GM13976 (cell line): Measurements from ENCODE around the gene BEX3.
"Not testable (repeated sequence)": the region's sequence is repeated elsewhere in the genome, so short reads cannot be mapped to it uniquely, and the experiment has no call there.

Experiments used
- DNase-seq: peaks from one replicate; pipeline ENCODE4 v3.0.0; 2012; ENCODE audit warnings: low spot score
- CTCF ChIP-seq: IDR thresholded peaks from 2 replicates; pipeline ENCODE4 v1.5.1; 2012; ENCODE audit warnings: borderline replicate concordance, mild to moderate bottlenecking; ENCODE audit not compliant: insufficient read depth; ENCODE audit errors: extremely low read depth, missing control alignments, control extremely low read depth
- in situ Hi-C: fragments of 300-500 bp; cut with MboI; formaldehyde crosslinking; loops from one replicate; pipeline ENCODE4 v1.12.0; 2022; ENCODE audit warnings: low sequenced_read_pairs, mixed read lengths, inconsistent platforms; ENCODE audit not compliant: unreplicated experiment

The BEX3 gene

GRCh38 chrX:103405009-103405333, 28.6 kb downstream of the BEX3 start:
- in situ Hi-C loops: no loop called here
- DNase-seq: no peak

GRCh38 chrX:103406256-103406655, 29.9 kb downstream of the BEX3 start:
- in situ Hi-C loops: no loop called here
- TF ChIP-seq CTCF: no peak
- no peak for DNase-seq

More at GRCh38 chrX:103405009-103405333, 28.6 kb downstream of the BEX3 start:
- no peak for TF ChIP-seq CTCF

- TF ChIP-seq CTCF: no peak
- DNase-seq: no peak
- in situ Hi-C loops: no loop called here
Observed at GRCh38 chrX:103407776-103408175, 31.4 kb downstream of the BEX3 start.

GRCh38 chrX:103411721-103412120, 35.4 kb downstream of the BEX3 start:
- in situ Hi-C loops, DNase-seq: not testable (repeated sequence)

GRCh38 chrX:103413705-103414387, 37.5 kb downstream of the BEX3 start:
- TF ChIP-seq CTCF: no peak
- in situ Hi-C loops: no loop called here
- DNase-seq: no peak

- DNase-seq: no peak
- TF ChIP-seq CTCF: no peak
- in situ Hi-C loops: no loop called here
Observed at GRCh38 chrX:103414561-103414960, 38.2 kb downstream of the BEX3 start.

GRCh38 chrX:103415068-103415467, 38.7 kb downstream of the BEX3 start:
- in situ Hi-C loops: no loop called here
- no peak for DNase-seq
- no peak for TF ChIP-seq CTCF
